HG03342 (cell line): Measurements from ENCODE around the gene CYP21A2.
"Not testable (repeated sequence)": the region's sequence is repeated elsewhere in the genome, so short reads cannot be mapped to it uniquely, and the experiment has no call there.

Experiments
- ATAC-seq: cut with Tn5 transposase; IDR thresholded peaks from one replicate; pipeline ENCODE4 v1.9.1; 2021; ENCODE audit warnings: mild to moderate bottlenecking, moderate library complexity; ENCODE audit not compliant: unreplicated experiment

The CYP21A2 gene

DNA sequence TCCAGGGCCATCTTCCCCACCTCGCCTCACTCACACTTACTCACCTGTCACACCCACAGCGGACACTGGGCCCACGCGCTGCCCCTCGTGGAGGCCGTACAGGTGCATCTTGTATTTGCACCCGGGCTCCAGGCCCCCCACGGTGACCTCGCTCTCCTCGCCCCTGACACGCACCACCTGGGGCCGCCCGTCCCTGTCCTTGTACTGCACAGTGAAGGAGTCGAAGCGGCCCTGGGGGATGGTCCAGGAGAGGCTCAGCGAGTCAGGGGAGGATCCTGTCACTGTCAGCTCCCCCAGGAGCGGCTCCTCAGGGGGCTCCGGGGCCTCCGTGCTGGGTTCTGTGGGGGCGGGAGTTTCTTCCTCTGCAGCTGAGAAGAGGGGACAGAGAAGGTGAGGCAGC, 14.4 kb downstream of the CYP21A2 start:
- not testable (repeated sequence) for ATAC-seq

DNA sequence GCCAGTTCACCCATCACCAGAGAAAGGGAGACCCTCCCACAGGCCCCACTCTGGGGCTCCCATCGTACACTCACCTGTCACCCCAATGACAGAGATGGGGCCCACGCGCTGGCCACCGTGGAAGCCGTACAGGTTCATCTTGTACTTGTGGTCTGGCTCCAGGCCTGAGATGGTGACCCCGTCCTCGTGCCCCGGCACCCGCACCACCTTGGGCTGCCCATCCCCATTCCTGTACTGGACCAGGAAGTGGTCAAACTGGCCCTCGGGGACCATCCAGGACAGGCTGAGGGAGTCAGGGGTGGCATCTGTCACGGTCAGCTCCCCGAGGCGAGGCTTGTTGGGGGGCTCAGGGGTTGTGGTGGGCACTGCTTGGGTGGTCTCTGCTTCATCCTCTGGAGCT, 15.1 kb downstream of the CYP21A2 start:
- ATAC-seq: not testable (repeated sequence)

DNA sequence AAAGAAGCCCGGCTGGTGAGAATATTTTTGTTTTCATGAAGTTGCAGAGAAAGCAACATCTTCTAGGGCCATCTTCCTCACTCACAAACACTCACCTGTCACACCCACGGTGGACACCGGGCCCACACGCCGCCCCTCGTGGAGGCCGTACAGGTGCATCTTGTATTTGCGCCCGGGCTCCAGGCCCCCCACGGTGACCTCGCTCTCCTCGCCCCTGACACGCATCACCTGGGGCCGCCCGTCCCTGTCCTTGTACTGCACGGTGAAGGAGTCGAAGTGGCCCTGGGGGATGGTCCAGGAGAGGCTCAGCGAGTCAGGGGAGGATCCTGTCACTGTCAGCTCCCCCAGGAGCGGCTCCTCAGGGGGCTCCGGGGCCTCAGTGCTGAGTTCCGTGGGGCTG, 17.5 kb downstream of the CYP21A2 start:
- not testable (repeated sequence) for ATAC-seq

DNA sequence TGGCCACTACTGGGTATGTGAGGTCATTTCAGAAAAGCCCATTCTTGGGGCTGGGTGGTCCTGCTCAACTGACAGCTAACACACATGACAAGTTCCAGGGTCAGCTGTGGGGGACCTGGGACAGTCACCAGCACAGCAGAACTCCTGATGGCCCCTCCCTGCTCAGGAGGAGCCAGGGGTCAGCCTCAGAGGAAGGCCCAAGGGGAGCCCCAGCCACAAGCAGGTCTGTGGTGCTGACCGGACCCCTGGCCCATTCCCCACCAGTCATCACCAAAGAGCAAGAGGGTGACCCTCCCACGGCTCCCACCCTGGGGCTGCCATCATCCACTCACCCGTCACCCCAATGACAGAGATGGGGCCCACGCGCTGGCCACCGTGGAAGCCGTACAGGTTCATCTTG, 18.0 kb downstream of the CYP21A2 start:
- no peak for ATAC-seq

DNA sequence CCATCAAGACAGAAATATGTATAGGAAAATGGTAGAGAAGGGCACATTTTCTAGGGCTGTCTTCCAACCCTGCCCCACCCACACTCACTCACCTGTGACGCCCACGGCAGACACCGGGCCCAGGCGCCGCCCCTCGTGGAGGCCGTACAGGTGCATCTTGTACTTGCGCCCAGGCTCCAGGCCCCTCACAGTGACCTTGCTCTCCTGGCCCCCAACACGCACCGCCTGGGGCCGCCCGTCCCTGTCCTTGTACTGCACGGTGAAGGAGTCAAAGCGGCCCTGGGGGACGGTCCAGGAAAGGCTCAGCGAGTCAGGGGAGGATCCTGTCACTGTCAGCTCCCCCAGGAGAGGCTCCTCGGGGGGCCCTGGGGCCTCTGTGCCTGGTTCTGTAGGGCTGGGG, 19.8 kb downstream of the CYP21A2 start:
- no peak for ATAC-seq

DNA sequence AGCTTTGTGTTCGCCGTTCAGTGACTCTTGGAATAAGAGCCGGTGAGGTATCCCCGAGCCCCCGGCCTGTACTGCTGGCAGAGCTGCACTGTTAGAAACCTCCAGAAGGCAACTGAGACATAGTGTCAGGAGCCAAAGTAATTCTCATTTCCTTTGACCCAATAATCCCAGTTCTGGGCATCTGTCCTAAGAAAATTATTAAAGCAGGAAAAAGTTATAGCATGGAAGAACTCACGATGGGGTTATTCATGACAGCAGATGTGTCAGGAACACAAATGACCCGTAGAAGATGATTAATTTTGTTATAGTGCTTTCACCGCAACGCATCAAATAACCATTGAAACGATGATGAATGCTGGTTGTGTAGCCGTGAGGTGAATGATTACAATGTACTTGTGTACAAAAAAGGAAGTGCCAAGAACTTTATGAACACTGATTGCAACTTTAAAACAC, 20.3 kb downstream of the CYP21A2 start:
- no peak for ATAC-seq

DNA sequence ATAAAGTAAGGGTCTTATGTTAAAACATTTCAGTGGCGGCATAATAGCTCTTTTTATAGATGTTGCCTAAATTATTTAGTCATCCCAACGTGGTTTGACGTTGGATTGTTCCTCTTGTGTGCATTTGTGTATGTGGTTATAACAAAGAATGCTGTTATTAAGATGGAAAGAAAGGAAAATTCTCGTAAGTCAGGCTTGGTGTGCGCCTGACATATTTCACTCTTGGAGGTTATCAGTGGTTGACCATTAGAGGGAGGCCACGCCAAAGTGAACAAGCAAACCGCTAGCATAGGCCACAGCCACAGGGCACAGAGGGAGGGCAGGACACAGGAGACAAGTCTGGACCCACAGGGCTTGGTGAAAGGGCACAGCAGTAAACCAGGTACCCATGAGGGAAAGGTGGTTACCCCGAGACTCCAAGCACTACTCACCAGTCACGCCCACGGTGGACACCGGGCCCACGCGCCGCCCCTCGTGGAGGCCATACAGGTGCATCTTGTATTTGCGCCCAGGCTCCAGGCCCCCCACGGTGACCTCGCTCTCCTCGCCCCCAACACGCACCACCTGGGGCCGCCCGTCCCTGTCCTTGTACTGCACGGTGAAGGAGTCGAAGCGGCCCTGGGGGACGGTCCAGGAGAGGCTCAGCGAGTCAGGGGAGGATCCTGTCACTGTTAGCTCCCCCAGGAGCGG, 22.9 kb downstream of the CYP21A2 start:
- no peak for ATAC-seq

DNA sequence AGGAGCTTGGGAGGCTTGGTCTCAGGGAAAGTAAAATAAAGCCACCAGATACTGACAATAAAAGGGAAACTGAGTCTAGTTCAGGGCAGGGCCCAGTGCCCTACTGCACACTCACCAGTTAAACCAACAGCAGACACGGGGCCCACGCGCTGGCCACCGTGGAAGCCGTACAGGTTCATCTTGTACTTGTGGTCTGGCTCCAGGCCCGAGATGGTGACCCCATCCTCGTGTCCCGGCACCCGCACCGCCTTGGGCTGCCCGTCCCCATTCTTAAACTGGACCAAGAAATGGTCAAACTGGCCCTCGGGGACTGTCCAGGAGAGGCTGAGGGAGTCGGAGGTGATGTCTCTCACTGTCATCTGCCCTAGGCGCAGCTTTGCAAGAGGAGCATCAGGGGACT, 26.5 kb downstream of the CYP21A2 start:
- ATAC-seq: no peak

DNA sequence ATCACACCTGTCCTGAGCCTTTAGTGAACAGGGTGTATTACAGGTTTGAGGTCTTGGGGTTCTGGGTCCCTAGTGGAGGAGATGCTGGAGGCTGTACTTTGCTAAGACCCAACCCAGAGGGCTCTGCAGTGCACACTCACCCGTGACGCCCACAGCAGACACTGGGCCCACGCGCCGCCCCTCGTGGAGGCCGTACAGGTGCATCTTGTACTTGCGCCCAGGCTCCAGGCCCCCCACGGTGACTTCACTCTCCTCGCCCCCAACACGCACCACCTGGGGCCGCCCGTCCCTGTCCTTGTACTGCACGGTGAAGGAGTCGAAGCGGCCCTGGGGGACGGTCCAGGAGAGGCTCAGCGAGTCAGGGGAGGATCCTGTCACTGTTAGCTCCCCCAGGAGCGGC, 29.3 kb downstream of the CYP21A2 start:
- not testable (repeated sequence) for ATAC-seq

DNA sequence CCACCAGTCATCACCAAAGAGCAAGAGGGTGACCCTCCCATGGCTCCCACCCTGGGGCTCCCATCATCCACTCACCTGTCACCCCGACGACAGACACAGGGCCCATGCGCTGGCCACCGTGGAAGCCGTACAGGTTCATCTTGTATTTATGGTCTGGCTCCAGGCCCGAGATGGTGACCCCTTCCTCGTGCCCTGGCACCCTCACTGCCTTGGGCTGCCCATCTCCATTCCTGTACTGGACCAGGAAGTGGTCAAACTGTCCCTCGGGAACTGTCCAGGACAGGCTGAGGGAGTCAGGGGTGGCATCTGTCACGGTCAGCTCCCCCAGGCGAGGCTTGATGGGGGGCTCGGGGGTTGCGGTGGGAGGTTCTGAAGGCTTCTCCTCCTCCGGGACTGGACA, 30.1 kb downstream of the CYP21A2 start:
- ATAC-seq: not testable (repeated sequence)

DNA sequence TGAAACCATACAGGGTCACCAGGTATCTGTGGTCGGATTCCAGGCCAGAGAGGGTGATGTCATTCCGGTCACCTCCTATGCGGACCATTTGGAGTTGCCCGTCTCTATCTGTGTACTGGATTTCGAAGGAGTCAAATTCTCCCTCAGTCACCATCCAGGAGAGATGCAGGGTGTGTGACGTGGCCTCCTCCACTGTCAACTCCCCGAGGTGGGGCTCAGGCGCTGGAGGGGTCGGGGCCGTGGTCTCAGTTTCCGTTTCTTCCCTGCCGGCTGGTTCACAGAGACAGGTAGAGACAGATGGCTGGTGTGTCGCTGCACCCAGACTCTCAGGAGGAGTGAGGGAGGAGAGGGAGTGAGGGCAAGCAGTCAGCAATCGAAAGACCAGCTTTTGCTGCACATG, 30.7 kb downstream of the CYP21A2 start:
- no peak for ATAC-seq

DNA sequence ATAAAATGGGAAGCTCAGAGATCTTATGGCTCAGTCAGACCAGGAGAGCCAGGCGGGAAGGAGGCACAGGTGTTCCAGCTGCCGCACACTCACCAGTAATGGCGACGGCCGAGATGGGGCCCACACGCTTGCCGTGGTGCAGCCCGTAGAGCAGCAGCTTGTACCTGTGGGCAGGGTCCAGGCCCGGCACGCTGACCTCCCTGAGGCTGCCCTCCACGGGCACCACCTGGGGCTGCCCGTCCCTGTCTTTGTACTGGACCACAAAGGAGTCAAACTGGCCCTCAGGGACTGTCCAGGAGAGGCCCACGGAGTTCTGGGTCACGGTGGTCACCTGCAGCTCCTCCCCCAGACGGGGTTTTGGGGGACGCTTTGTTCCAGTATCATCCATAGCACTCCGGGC, 31.2 kb downstream of the CYP21A2 start:
- ATAC-seq: no peak

DNA sequence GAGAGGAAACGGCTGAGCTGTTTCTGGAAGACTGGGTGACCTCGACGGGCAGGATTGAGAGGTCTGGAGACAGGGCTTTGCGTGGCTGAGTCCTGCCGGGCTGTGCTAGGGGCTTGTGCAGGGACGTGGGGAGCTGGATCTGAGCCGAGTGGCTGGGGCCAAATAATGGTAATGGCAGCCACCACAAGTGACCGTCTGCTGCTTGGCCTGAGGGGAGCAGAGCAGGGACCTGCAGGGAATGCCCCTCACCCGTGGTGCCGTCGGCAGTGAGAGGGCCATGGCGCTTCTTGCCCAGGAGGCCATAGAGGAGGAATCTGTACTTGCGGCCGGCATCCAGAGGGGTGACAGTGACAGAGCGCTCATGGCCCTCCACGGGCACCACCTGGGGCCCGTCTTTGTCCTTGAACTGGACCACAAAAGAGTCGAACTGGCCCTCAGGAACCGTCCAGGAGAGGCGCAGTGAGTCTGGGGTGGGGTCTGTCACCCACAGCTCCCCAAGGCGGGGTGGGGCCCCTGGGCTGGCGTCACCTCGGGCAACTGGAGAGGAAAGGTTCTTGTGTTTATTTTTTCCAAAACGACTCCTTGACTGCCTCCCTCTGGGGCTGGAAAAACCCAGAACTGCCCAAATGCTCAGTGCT, 31.8 kb downstream of the CYP21A2 start:
- ATAC-seq: no peak

DNA sequence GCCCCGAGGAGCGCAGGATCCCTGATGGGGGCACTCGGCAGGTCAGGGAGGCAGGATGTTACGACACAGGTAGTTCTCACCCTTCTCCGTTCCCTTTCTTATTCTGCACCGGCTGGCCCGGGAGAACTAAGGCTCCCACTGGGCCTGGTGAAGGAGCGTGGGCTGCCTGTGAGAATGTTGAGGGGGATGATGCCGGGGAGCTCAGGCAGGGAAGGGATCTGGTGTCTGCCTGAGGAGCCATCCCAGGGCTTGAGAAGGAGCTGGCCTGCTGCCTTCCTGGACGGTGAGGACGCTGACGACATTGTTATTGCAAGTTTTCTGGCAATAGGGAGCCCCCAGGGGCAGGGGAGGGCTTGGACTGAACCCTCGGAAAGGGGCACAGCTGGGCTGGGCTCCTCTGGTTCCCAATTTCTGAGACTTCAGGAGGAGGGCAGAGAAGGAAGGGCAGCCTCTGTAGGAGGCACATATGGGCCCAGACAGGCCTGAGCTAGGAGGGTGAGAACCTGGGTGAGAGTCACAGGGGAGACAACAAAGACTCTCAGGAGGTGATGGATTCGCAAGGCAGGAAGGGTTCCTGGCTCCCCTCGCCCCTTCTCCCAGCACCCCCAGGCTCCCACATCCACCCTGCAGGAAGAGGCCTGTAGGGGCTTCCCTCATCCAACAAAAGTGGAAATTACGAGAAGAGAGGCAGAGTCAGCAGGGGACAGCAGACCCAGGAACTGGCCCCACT, 32.8 kb downstream of the CYP21A2 start:
- no peak for ATAC-seq

DNA sequence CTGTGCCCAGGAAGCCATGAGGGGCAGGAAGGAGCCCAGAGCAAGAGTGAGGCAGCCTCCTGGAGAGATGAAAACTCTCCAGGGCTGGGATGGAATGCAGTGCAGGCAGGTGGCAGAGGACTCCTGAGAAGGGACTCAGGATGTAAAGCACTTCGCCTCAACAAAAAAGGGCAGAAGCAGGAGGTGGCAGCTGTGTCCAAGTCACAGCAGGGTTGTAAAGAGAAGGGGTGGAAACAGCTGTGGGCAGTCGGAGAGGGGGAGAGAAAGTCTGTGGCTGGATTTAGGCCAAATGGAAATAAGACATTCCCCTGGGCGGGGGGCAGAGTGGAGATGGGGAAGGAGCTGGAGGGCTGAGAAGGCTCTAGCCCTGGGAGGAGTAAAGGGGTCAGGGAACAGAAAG, 34.9 kb downstream of the CYP21A2 start:
- ATAC-seq: no peak

DNA sequence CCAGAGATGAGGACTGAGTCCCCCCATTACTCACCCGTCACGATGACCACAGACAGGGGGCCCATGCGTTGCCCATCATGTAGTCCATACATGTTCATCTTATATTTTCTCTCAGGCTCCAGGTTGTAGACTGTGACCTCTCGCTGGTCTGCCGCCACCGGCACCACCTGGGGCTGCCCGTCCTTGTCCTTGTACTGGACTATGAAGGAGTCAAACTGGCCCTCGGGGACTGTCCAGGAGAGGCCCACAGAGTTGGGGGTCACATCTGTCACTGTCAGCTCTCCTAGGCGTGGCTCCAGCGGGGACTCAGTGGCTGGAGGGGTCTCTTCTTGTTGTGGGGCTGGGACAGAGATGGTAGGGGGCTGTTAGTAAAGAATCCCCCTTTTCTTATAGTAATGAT, 35.4 kb downstream of the CYP21A2 start:
- ATAC-seq: no peak

DNA sequence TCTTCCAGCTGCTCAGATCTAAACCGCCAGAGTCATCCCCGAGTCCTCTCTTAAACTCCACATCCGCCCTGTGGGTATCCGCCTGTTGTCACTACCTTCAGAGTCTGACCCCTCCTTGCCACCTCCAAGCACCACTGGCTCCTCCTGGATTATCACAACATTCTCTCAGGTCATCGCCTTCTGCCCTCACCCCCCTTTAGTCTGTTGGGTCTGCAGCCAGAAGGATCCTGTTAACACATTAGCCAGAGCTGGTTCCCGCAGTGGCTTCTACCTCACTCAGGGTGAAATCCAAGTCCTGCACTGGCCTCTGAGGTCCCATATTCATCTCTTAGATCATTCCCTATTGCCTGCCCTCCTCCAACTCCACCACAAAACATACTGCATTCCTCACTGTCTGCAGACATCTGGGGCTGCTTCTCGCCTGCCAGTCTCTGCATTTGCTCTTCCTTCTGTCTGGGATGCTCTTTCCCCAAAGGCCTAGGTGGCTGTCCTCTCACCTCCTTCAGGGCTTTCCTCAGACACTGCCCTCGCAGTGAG, 36.8 kb downstream of the CYP21A2 start:
- ATAC-seq: no peak

DNA sequence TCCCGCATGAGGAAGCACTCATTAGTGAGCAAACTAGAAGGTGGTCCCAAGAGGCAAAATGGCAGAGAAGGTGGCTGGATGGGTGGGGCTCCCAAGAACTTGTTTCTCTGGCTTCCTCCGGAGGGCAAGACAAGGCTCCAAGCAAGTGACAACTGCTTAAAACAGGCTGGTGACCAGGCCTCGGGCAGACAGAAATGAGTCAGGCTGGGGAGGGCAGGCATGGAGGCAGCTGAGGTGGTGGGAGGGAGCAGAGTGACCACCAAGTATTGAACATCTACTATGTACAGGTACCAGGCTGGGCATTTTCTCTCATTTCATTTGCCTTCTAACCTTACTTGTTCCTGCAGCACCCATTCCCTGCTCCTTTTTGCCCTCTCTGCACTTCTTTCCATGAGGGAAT, 37.6 kb downstream of the CYP21A2 start:
- no peak for ATAC-seq

DNA sequence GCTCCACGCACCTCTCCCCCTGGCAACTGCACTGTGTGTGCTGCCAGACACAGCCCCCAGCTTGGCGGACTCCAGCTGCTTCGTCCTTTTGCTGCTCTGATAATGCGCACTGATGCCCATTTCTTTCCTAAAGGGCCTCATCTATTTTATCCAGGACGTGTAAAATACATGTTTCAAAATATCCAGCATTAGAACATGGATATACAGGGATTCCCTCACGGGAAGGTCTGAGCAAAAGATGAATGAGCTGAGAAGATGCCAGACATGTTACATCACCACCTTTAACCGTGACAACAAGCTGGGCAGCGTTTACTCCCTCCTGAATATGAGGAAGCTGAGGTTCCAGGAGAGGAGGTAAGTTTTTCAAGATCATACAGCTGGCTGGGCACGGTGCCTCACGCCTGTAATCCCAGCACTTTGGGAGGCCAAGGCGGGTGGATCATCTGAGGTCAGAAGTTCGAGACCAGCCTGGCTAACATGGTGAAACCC, 38.1 kb downstream of the CYP21A2 start:
- ATAC-seq: no peak

DNA sequence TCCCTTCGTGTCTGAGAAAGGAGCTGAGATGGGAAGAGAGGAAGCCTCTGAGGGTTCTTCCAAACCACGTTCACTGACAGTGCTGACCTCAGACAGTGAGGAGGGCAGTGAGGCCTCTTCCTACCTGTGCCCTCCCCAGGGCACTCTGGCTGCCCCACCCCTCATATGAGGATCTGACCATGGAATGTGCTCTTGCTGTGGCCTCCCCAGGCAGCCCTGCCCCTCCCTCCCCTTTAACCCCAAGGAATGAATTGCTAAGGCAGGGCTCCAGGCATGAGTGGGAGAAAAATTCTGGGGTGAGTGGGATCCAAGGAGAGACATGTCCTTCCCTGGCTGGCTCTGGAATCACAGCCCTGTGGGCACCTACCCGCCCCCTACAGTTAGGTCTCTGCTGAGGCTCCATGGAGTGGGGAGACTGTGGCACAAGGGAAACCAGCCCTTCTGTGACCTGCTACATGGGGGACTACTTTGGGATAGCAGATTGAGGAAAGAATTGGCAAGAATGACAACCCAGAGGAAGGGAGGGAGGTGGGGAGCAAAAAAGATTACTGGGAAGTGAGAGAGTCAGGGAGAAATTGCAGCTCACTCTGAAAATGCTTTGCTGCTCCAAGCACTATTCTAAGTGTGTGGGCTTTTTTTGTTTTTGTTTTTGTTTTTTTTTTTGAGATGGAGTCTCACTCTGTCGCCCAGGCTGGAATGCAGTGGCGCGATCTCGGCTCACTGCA, 41.5 kb downstream of the CYP21A2 start:
- ATAC-seq: no peak
